Measurements from ENCODE around the gene GOLGA6L4. TPM values are rescaled to one million over a fixed set of nuclear protein-coding genes. Genes with fewer than 3 reads are reported as not detected.
"Not testable (repeated sequence)": the region's sequence is repeated elsewhere in the genome, so short reads cannot be mapped to it uniquely, and the experiment has no call there.

The GOLGA6L4 gene
- 1.9 and 2.1 TPM in 2 replicates for total RNA-seq

GRCh38 chr15:84235573-84235972, at the start of gene GOLGA6L4:
TSS of gene GOLGA6L4 (plus strand) at chr15:84235773. CDS start at chr15:84235835, 62 bp downstream.
- intact Hi-C loops (cut with micrococcal nuclease) = not testable (repeated sequence)

DNA sequence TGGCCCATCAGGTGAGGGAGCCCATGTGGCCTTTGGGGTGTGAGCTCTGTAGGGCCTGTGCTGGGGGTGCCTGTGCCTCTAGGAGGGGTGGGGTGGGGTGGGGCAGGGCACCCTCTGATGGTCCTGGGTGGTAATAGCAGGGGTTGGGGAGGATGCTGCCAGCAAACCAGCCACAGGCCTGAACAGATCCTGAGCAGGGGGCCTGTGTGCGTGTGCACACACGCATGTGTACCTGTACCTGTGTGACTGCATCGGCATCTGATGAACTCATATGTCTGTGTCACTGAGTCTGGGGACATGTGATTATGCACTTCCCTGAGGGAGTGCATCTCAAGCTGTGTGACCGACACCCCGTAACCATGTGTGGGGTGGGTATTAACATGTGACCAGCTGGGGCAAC, 42.6 kb upstream of the GOLGA6L4 start:
- intact Hi-C loops (cut with micrococcal nuclease) = not testable (repeated sequence)

- intact Hi-C loops (cut with micrococcal nuclease) = not testable (repeated sequence)
These were observed 40.0 kb upstream of the GOLGA6L4 start for GRCh38 chr15:84195603-84196002.

DNA sequence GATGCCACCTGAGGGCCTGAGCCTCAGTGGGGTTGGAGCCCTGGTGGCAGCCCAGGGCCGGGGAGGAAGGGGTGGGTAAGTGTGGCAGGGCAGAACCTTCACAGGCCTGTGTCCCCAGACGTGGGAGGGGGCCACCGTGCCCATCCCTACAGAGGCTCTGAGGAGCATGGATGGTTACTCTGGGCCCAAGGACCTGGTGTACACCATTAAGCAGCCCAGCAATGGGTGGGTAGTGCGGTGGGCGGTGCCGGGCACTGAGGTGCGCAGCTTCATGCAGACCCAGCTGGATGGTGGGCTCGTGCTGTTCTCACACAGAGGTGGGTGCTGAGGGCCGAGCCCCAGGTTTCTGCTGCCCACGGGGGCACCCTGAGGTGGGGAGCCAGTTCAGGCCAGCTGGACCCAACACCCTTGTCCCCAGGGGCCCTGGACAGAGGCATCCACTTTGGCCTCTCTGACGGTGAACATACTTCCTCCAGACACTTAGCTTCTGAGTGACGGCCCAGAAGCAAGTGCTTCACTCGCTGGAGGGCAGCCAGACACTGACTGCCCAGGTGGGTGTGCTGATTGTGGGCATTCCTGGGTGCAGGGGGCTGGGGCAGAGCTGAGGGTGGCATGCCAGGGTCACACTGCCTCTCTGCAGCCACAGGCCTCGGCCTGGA, 38.9 kb upstream of the GOLGA6L4 start:
- intact Hi-C loops (cut with micrococcal nuclease) = not testable (repeated sequence)

DNA sequence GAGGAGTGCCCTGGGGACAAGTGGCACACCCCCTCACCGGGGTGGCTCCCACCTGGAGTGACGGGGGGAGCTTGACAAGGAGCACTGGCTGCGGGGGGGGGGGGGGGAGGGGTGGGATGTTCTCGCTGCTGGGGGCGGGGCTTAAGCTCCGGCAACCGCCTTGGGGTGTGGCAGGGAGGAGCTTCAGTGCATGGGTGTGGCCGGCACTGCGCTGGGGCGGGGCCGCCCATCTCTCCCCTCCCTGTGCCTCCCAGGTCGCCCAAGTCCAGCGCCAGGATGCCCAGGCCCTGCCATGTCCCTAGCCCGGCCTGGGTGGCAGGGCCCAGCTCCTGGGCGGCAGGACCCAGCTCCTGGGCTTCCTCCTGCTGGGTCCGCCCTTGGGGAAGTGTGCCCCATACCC, 35.7 kb upstream of the GOLGA6L4 start:
- intact Hi-C loops (cut with micrococcal nuclease) = not testable (repeated sequence)

GRCh38 chr15:84246441-84246840, 10.9 kb downstream of the GOLGA6L4 start:
- intact Hi-C loops (cut with micrococcal nuclease) = not testable (repeated sequence)

Measured in T-helper 2 cell treated with Interferon-gamma antibody and Interleukin-4, amounts not matched to agents 100 ng/mL and 5 ng/mL, for 36 hours (primary cell).